ENCODE data around the gene SLC5A10. TPM values are rescaled to one million over a fixed set of nuclear protein-coding genes. Genes with fewer than 3 reads are reported as not detected.
"Not testable (repeated sequence)": the region's sequence is repeated elsewhere in the genome, so short reads cannot be mapped to it uniquely, and the experiment has no call there.

SLC5A10 gene
- total RNA-seq, 6 experiments from 2014 or later: 0.07 to 0.14 TPM; not detected in 4

- H3K27me3 ChIP-seq; H3K4me3 ChIP-seq; intact Hi-C loops (cut with DNase I); H3K4me1 ChIP-seq; H3K36me3 ChIP-seq; H3K27ac ChIP-seq; H3K9me3 ChIP-seq: not testable (repeated sequence)
- DNase-seq (peak; percentile 69 to 83 (median 80)), ATAC-seq (peak; percentile 73 to 80 (median 78))
- peak in 3 of 4 donors; percentile 35 to 45 (median 39) for TF ChIP-seq CTCF (IDR thresholded peaks at IDR 0.05)
- no CpG with 5 or more reads among the region's 4 CpGs for WGBS (ENCODE audit: insufficient coverage, low coverage, low lambda C conversion rate, missing lambda C conversion rate)
Observed at GRCh38 chr17:19031729-19032128, 79.8 kb downstream of the SLC5A10 start.

GRCh38 chr17:19032377-19032988 lies 80.5 kb downstream of the SLC5A10 start:
- H3K9me3 ChIP-seq; H3K4me3 ChIP-seq; H3K36me3 ChIP-seq; intact Hi-C loops (cut with DNase I); H3K27ac ChIP-seq; H3K4me1 ChIP-seq; H3K27me3 ChIP-seq; DNase-seq: not testable (repeated sequence)
- ATAC-seq: peak; percentile 80 to 82 (median 81)
- no CpG with 5 or more reads among the region's 24 CpGs for WGBS (ENCODE audit: insufficient coverage, low coverage, low lambda C conversion rate, missing lambda C conversion rate)

DNA sequence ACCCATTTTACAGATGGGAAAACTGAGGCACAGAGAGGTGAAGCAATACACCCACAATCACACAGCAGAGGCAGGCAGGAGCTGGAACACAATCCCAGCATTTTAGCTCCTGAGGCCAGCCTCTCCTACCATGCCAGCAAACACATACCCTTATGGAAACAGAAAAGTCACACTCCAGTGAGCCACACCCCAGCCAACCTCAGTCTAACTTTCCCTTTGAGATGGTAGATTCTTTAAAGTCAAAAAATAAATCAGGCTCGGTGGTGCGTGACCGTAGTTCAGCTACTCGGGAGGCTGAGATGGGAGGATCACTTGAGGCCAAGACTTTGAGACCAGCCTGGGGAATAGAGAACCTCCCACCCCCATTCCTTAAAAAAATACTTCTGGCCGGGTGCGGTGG lies 84.2 kb downstream of the SLC5A10 start:
- H3K4me3 ChIP-seq; H3K9me3 ChIP-seq; intact Hi-C loops (cut with DNase I); H3K4me1 ChIP-seq; DNase-seq; ATAC-seq; H3K27me3 ChIP-seq; H3K27ac ChIP-seq; H3K36me3 ChIP-seq: not testable (repeated sequence)
- WGBS (ENCODE audit: insufficient coverage, low coverage, low lambda C conversion rate, missing lambda C conversion rate): no CpG with 5 or more reads among the region's 6 CpGs

DNA sequence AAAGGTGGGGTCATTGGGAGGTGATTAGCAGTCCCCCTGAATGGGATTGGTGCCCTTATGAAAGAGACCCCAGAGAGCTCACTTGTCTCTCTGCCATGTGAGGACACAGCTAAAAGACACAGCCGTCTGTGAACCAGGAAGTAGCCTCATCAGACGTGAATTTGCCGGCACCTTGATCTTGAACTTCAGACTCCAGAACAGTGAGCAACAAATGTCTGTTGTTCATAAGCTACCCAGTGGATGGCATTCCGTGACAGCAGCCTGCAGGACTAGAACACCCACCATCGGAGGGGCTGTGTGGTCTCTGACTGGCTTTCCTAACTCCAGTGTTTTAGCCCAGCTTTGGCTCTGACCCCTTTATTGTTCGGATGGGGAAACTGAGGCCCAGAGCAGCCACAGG lies 85.6 kb downstream of the SLC5A10 start:
- DNase-seq; H3K4me1 ChIP-seq; H3K9me3 ChIP-seq; H3K27me3 ChIP-seq; intact Hi-C loops (cut with DNase I); H3K36me3 ChIP-seq; H3K27ac ChIP-seq; H3K4me3 ChIP-seq: not testable (repeated sequence)
- ATAC-seq: peak in 3 of 4 donors; percentile 5 to 48 (median 29)
- whole genome bisulfite sequencing (ENCODE audit: insufficient coverage, low coverage, low lambda C conversion rate, missing lambda C conversion rate): no CpG with 5 or more reads among the region's 6 CpGs

DNA sequence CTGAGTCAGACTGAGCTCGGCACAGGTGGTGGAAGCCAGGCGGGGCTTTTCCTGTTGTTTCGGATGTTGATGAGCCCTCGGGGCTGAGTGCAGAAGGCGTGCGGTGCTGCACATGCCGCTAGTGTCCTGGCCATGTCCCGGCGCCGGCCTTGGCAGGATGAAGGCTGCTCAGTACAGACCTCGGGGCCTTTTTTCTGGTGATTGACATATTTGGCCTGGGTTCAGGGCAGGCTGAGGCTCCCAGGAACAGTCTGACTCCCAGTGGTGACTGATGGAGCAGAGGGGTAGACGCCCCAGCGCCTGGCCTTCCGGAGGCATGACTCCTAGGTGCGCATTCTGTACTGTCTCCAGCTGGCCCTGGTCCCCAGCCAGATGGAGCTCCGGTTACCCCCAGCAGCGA lies 86.0 kb downstream of the SLC5A10 start:
- H3K27ac ChIP-seq; H3K4me1 ChIP-seq; H3K27me3 ChIP-seq; H3K9me3 ChIP-seq; H3K36me3 ChIP-seq; DNase-seq; intact Hi-C loops (cut with DNase I); H3K4me3 ChIP-seq: not testable (repeated sequence)
- peak; percentile 40 to 58 (median 55) for ATAC-seq
- no CpG with 5 or more reads among the region's 17 CpGs for WGBS (ENCODE audit: insufficient coverage, low coverage, low lambda C conversion rate, missing lambda C conversion rate)

DNA sequence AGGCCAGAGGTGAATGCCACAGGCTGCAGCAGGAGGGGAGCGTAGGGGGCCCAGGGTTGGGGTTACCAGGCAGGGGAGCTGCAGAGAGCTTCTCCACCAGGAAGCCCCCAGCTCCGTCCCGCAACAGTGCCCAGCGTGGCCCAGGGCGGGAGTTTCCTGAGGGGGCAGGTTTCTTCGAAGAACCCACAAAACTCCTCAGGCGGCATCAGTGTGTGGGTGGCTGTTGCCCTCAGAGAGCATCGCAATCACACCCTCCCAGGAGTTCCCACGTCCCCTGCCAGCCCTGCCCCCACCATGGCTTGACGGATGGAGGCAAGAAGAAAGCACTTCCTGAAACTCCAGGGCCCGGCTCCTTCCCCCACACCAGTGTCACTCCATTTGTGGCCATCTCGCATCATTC lies 86.8 kb downstream of the SLC5A10 start:
- H3K27me3 ChIP-seq; H3K27ac ChIP-seq; H3K4me1 ChIP-seq; H3K36me3 ChIP-seq; DNase-seq; H3K4me3 ChIP-seq; intact Hi-C loops (cut with DNase I); H3K9me3 ChIP-seq: not testable (repeated sequence)
- peak in 2 of 4 donors; percentile 1 to 20 for ATAC-seq
- WGBS (ENCODE audit: insufficient coverage, low coverage, low lambda C conversion rate, missing lambda C conversion rate): no CpG with 5 or more reads among the region's 12 CpGs

- ATAC-seq; intact Hi-C loops (cut with DNase I); H3K27ac ChIP-seq; H3K9me3 ChIP-seq; DNase-seq; H3K4me3 ChIP-seq; H3K36me3 ChIP-seq; H3K27me3 ChIP-seq; H3K4me1 ChIP-seq: not testable (repeated sequence)
- whole genome bisulfite sequencing (ENCODE audit: insufficient coverage, low coverage, low lambda C conversion rate, missing lambda C conversion rate): no CpG with 5 or more reads among the region's 9 CpGs
Observed at GRCh38 chr17:19040350-19040749, 88.4 kb downstream of the SLC5A10 start.

- H3K9me3 ChIP-seq; H3K4me3 ChIP-seq; DNase-seq; H3K36me3 ChIP-seq; ATAC-seq; H3K4me1 ChIP-seq; intact Hi-C loops (cut with DNase I); H3K27ac ChIP-seq; H3K27me3 ChIP-seq: not testable (repeated sequence)
- no CpG with 5 or more reads among the region's 10 CpGs for WGBS (ENCODE audit: insufficient coverage, low coverage, low lambda C conversion rate, missing lambda C conversion rate)
Observed at GRCh38 chr17:19041871-19042270, 89.9 kb downstream of the SLC5A10 start.

DNA sequence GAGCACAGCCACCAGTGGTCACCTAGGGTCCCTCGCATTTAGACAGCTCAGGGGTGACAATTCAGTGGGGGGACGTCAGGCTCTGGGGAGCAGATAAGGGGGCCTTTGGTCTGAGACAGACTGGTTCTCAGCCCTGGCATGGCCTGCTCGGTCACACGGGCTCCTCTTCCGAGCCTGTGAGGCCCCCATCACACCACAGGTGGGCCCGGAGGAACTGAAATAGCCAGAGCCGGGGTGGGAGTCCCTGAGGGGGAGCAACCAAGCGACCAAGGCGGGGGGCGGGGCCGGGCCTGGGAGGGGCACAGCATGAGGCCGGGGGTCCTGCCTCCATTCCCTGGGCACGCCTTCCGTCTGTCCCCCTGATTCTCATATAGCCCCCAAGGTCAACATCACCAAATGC lies 90.4 kb downstream of the SLC5A10 start:
- not testable (repeated sequence) for ATAC-seq
- no CpG with 5 or more reads among the region's 14 CpGs for WGBS (ENCODE audit: insufficient coverage, low coverage, low lambda C conversion rate, missing lambda C conversion rate)

DNA sequence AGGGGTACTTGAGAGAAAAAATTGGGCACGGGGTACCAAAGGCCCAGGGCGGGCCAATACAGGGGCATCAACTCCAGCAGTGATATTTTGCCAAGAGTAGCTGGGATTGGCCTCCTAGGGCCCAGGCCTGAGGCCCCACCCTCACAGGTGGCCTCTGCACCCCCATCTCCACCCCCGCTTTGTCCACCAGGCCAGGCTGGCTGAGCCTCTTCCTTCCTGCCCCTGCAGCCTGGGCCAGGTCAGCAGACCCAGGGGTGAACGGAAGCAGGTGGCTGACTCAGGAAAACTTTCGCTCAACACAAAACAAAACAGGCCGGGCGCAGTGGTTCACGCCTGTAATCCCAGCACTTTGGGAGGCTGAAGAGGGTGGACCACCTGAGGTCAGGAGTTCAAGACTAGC lies 91.1 kb downstream of the SLC5A10 start:
- H3K9me3 ChIP-seq; H3K4me1 ChIP-seq; H3K36me3 ChIP-seq; H3K4me3 ChIP-seq; DNase-seq; intact Hi-C loops (cut with DNase I); H3K27ac ChIP-seq; H3K27me3 ChIP-seq: not testable (repeated sequence)
- peak; percentile 46 to 56 (median 52) for ATAC-seq
- no CpG with 5 or more reads among the region's 8 CpGs for WGBS (ENCODE audit: insufficient coverage, low coverage, low lambda C conversion rate, missing lambda C conversion rate)

More for the DNA sequence above, 90.4 kb downstream of the SLC5A10 start:
- DNase-seq; H3K4me3 ChIP-seq; H3K4me1 ChIP-seq; H3K27me3 ChIP-seq; H3K36me3 ChIP-seq; H3K9me3 ChIP-seq; H3K27ac ChIP-seq; intact Hi-C loops (cut with DNase I): not testable (repeated sequence)

GRCh38 chr17:19044643-19045042 lies 92.7 kb downstream of the SLC5A10 start:
- intact Hi-C loops (cut with DNase I): not testable (repeated sequence)
- ATAC-seq: peak in 3 of 4 donors; percentile 20 to 52 (median 43)
- WGBS (ENCODE audit: insufficient coverage, low coverage, low lambda C conversion rate, missing lambda C conversion rate): no CpG with 5 or more reads among the region's 9 CpGs

More at GRCh38 chr17:19044643-19045042, 92.7 kb downstream of the SLC5A10 start:
- H3K36me3 ChIP-seq, H3K27ac ChIP-seq, H3K27me3 ChIP-seq, DNase-seq, H3K9me3 ChIP-seq, H3K4me3 ChIP-seq, H3K4me1 ChIP-seq: not testable (repeated sequence)
